Motor neuron (in vitro differentiated cells): ENCODE data around the gene GALNT1. TPM values are rescaled to one million over a fixed set of nuclear protein-coding genes. Genes with fewer than 3 reads are reported as not detected.
A peak's percentile ranks its signal among the peaks of the same experiment; 100 is the strongest.

ENCODE experiments used
- ATAC-seq, 8 experiments: fragments of 200-7000 bp; cut with Tn5 transposase; replicated peaks in 6 of 8; 2 replicates each; pipeline ENCODE4 v1.8.0; 2021; ENCODE audit warnings: mild to moderate bottlenecking in 8 of 8, moderate library complexity in 8 of 8
- H3K27ac ChIP-seq, 2 donors: fragments of 250-450 bp; sonication (Bioruptor Pico); 2 replicates each; pipeline ENCODE4 v1.9.0; 2021; ENCODE audit warnings: antibody characterized with exemption in 2 of 2, mild to moderate bottlenecking in 2 of 2, moderate library complexity in 1 of 2
- H3K4me1 ChIP-seq, 2 donors: fragments of 250-450 bp; sonication (Bioruptor Pico); replicated peaks in 1 of 2; 2 replicates each; pipeline ENCODE4 v1.6.1; 2021; ENCODE audit warnings: antibody characterized with exemption in 2 of 2, mild to moderate bottlenecking in 2 of 2, moderate library complexity in 1 of 2
- H3K4me3 ChIP-seq, 5 donors: fragments of 250-450 bp; sonication (Bioruptor Pico); 2 replicates each; pipeline ENCODE4 v1.9.0; 2021; ENCODE audit warnings: antibody characterized with exemption in 5 of 5, mild to moderate bottlenecking in 5 of 5, moderate library complexity in 4 of 5
- WGBS, 10 experiments: fragments of 450-650 bp; shearing (Covaris generic); methylation state at CpG; one replicate each; pipeline ENCODE4 v1.0.0; 2022; 5-methylcytosine and 5-hydroxymethylcytosine counted together
- in situ Hi-C, 9 experiments: fragments of 400-800 bp; cut with MboI; loops; one replicate each; pipeline ENCODE4 v1.15.0; 2021; ENCODE audit warnings: low sequenced_read_pairs in 9 of 9, low pct_unique_long_range_greater_than_20kb in 2 of 9; ENCODE audit not compliant: unreplicated experiment in 9 of 9
- total RNA-seq, 8 experiments: library from RNA; unstranded; fragments of 300-600 nt; gene quantifications; 2 replicates each; pipeline versions ENCODE4 v1.2.3 to v1.2.4, GENCODE V29; 2022

The GALNT1 gene
- total RNA-seq, 8 experiments from 2014 or later: 29.8 to 164 (median 44.1) TPM

GRCh38 chr18:35634323-35634722, 52.8 kb downstream of the GALNT1 start:
- Histone ChIP-seq H3K27ac (no peak overlapping the region), H3K4me1 (no peaks in the 10 kb centered on the region), H3K4me3 (no peak overlapping the region)
- ATAC-seq: peak in 2 of 8 experiments; percentile 34 to 69
- in situ Hi-C loops: no loop called here
- WGBS, 10 experiments: 28 to 100% (median 88%) methylated on average over 1 to 5 of the region's 5 CpGs; no CpG with 5 or more reads in 1 of the 10 experiments

DNA sequence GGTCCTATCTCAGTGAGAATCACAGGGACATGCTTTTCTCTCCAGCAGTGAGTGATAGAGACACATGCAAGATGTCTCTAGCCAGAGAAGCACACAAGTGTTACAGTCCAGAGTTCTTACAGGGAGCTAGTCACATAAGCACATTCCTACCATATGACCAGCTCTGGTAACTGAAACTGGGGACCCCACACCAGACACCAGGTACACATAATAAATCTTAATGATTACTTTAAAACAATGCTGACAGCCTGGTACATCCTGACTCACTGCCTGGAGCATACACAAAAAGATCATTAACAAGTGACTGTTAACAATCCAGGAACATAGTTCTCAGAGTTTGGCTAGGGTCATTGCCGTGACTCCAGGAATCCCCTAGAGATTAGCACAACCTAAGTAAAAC, 53.6 kb downstream of the GALNT1 start:
- in situ Hi-C loops: no loop called here
- 50 to 100% (median 100%) methylated on average over 1 of the region's 1 CpG; no CpG with 5 or more reads in 5 of the 10 experiments for WGBS, 10 experiments
- peak in 3 of 8 experiments; percentile 24 to 83 (median 57) for ATAC-seq
- Histone ChIP-seq H3K4me1 (no peaks in the 10 kb centered on the region), H3K27ac (no peak overlapping the region), H3K4me3 (no peak overlapping the region)

DNA sequence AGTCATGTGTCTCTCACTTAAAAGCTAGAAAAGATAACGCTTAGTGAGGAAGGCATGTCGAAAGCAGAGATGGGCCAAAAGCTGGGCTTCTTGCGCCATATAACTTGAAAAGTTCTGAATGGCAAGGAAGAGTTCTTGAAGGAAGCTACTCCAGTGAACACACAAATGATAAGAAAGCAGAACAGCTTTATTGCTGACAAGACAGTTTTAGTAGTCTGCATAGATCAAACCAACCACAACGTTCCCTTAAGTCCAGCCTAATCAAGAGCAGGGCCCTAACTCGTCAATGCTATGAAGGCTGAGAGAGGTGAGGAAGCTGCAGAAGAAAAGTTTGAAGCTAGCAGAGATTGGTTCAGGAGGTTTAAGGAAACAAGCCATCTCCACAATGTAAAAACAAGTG, 55.7 kb downstream of the GALNT1 start:
- Histone ChIP-seq H3K27ac (no peak overlapping the region), H3K4me3 (no peak overlapping the region), H3K4me1 (no peaks in the 10 kb centered on the region)
- 50 to 100% (median 94%) methylated on average over 1 to 5 of the region's 5 CpGs; no CpG with 5 or more reads in 1 of the 10 experiments for WGBS, 10 experiments
- in situ Hi-C loops: no loop called here
- no peak for ATAC-seq

- no peak overlapping the region for H3K4me3 ChIP-seq
- WGBS, 10 experiments: 93 to 100% (median 98%) methylated on average over 1 to 4 of the region's 4 CpGs
- H3K4me1 ChIP-seq: no peaks in the 10 kb centered on the region
- H3K27ac ChIP-seq: no peak overlapping the region
- no peak for ATAC-seq
- in situ Hi-C loops: no loop called here
Observed at GRCh38 chr18:35639296-35639695, 57.8 kb downstream of the GALNT1 start.

DNA sequence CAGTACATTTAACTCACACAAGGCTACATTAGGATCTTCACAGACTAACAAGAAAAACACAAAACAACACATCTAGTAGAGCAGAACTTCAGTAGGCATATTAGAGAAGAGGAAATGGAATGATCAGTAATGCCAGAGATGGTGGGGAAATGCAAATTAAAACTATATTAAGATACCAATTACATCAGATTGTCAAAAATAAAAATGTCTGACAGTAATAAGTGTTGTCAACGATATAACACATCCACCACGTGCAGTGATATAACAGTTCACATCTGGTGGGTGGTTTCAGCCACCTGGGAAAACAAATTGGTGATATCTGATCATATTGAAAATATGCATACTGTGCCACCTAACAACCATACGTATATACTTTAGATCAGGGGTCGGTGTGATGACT, 59.9 kb downstream of the GALNT1 start:
- in situ Hi-C loops: no loop called here
- 0 to 100% (median 98%) methylated on average over 1 to 4 of the region's 4 CpGs; no CpG with 5 or more reads in 2 of the 10 experiments for WGBS, 10 experiments
- no peak for ATAC-seq
- H3K27ac ChIP-seq: no peak overlapping the region
- H3K4me1 ChIP-seq: no peaks in the 10 kb centered on the region
- H3K4me3 ChIP-seq: no peak overlapping the region

DNA sequence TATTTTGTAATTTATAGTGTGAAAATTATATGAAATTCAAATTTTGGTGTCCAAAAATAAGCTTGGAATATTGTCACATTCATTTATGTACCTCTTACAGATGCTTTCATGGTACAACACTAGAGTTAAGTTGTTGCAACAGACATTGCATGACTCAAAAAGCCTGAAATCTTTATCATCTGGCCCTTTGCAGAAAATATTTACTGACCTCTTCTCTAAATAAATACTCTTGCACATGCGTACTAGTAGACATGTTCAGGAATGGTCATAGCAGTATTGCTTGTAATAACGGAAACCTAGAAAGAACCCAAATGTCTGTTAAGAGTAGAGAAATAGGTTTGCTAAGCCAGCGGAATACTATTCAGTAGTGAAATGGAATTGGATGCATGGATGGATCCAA, 60.4 kb downstream of the GALNT1 start:
- in situ Hi-C loops: no loop called here
- H3K4me1 ChIP-seq: no peaks in the 10 kb centered on the region
- no peak for ATAC-seq
- 83 to 100% (median 96%) methylated on average over 1 to 3 of the region's 3 CpGs; no CpG with 5 or more reads in 1 of the 10 experiments for WGBS, 10 experiments
- H3K27ac ChIP-seq: no peak overlapping the region
- H3K4me3 ChIP-seq: no peak overlapping the region

DNA sequence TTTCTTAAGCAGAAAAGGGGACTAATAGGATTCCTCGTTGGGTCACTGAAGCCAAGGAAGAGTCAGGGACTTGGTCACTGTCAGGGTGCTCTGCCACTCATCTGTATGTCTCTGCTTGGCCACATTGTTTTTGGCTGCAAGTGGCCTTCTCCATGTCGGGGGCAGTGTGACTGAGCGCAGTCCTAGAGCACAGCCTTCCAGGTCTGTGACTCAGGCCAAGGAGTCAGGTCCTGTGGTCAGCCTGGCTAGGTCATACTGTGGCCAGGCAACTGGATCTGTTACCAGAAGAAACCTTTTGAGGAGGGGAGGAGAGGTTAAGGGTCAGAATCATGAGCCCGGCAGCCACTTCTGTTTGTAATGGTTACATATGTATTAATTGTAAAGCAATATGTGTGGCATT, 61.3 kb downstream of the GALNT1 start:
- no peak overlapping the region for H3K27ac ChIP-seq
- in situ Hi-C loops: no loop called here
- 80 to 100% (median 100%) methylated on average over 1 to 4 of the region's 4 CpGs; no CpG with 5 or more reads in 1 of the 10 experiments for WGBS, 10 experiments
- ATAC-seq: no peak
- H3K4me3 ChIP-seq: no peak overlapping the region
- no peaks in the 10 kb centered on the region for H3K4me1 ChIP-seq

DNA sequence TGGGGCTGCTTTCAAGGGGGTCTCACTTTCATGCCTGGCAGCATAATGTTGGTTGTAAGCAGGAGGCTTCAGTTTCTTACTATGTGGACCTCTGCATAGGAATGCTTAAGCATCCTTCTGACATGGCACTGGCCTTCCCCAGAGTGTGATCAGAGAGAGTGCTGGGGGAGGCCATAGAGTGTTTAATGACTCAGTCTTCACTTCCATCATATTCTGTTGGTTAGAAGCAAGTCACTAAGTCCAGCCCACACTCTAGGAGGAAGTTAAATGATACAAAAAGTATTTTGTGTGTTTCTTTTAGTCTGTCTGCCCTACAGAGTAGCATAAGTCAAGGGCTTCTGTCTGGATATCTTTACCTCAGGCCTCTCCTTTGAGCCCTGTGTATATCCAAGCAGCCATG, 64.9 kb downstream of the GALNT1 start:
- Histone ChIP-seq H3K27ac (no peak overlapping the region), H3K4me1 (no peaks in the 10 kb centered on the region), H3K4me3 (no peak overlapping the region)
- no peak for ATAC-seq
- in situ Hi-C loops: no loop called here

- Histone ChIP-seq H3K27ac (no peak overlapping the region), H3K4me3 (no peak overlapping the region), H3K4me1 (no peaks in the 10 kb centered on the region)
- WGBS, 10 experiments: 64 to 100% (median 87%) methylated on average over 1 to 4 of the region's 4 CpGs; no CpG with 5 or more reads in 1 of the 10 experiments
- in situ Hi-C loops: no loop called here
- ATAC-seq: no peak
Observed at GRCh38 chr18:35653392-35654135, 72.0 kb downstream of the GALNT1 start.

- in situ Hi-C loops: no loop called here
- WGBS, 10 experiments: 83 to 100% (median 93%) methylated on average over 1 to 4 of the region's 4 CpGs; no CpG with 5 or more reads in 1 of the 10 experiments
- Histone ChIP-seq H3K4me1 (no peaks in the 10 kb centered on the region), H3K27ac (no peak overlapping the region), H3K4me3 (no peak overlapping the region)
- no peak for ATAC-seq
Observed at GRCh38 chr18:35658112-35658511, 76.6 kb downstream of the GALNT1 start.

GRCh38 chr18:35661483-35662146, 80.1 kb downstream of the GALNT1 start:
- Histone ChIP-seq H3K4me3 (no peak overlapping the region), H3K27ac (no peak overlapping the region), H3K4me1 (no peaks in the 10 kb centered on the region)
- in situ Hi-C loops: no loop called here
- ATAC-seq: peak in 1 of 8 experiments; percentile 58
- 38 to 75% (median 55%) methylated on average over 2 to 5 of the region's 5 CpGs for WGBS, 10 experiments

DNA sequence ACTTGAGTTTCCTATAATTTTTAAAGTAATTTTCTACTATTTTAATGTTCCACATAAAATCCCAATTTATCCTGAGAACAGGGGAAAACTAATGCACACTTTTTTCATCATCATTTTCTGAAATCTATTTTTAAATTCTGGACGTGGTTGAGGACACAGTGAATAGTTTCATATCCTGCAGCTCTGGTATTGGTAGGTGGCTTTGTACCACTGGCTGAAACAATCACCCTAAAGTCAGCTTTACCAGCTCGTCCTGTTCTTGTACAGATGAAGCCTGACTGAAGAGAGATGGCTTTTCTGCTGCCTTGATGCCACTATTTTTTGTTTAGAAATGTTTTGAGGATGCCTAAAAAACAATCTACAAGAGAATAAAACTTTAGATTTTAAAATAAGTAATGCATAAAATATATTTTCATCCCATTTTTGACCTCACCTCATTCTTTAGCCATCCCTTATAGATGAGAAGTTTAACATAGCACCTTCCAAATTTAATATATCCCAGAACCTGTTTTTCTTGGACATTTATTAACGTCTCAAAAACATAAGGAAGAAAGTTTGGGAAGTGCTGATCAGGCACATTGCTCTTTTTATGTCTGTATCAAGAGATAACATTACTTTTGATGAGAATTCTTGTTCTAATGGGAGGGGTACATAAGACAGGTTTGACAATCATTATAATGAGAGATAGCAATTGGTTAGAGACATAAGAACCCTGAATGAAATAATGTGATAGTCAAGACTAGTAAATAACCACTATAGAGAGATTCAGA, 80.9 kb downstream of the GALNT1 start:
- WGBS, 10 experiments: 38 to 100% (median 85%) methylated on average over 1 to 3 of the region's 3 CpGs; no CpG with 5 or more reads in 1 of the 10 experiments
- no peak for ATAC-seq
- Histone ChIP-seq H3K4me3 (no peak overlapping the region), H3K4me1 (no peaks in the 10 kb centered on the region), H3K27ac (no peak overlapping the region)
- in situ Hi-C loops: no loop called here

- Histone ChIP-seq H3K4me3 (no peak overlapping the region), H3K4me1 (no peaks in the 10 kb centered on the region), H3K27ac (no peak overlapping the region)
- in situ Hi-C loops: no loop called here
- ATAC-seq: no peak
- WGBS, 10 experiments: 83 to 100% (median 100%) methylated on average over 1 of the region's 1 CpG; no CpG with 5 or more reads in 4 of the 10 experiments
Observed at GRCh38 chr18:35671966-35672603, 90.5 kb downstream of the GALNT1 start.
